MM.1S (cell line): ENCODE measurements around the gene PPP1R7.

ENCODE experiments used
- CTCF ChIP-seq: fragments of 300-600 bp; sonication (generic); IDR thresholded peaks from 2 replicates; pipeline ENCODE4 v1.5.1; 2016; ENCODE audit warnings: antibody characterized with exemption, low read length, mixed read lengths
- EZH2phosphoT487 ChIP-seq: fragments of 300-600 bp; sonication (generic); IDR thresholded peaks from 2 replicates; pipeline ENCODE4 v1.6.1; 2018; ENCODE audit warnings: antibody characterized with exemption, low read length

DNA sequence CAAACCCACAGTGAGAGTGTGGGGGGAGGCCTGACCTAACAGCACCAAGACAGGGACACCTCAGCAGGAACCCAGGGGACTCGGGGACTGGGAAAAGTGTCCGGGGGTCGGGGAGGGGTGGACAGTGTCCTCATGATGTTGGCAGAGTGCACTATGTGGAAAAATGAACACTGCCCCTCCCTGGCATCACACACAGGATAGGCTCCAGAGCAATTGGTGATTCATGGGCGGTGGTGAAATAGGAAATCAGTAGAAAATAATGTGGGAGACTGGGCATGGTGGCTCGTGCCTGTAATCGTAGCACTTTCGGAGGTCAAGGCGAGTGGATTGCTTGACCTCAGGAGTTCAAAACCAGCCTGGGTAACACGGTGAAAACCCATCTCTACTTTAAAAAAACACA, 34.6 kb downstream of the PPP1R7 start:
- no peak for TF ChIP-seq CTCF
- no peak for TF ChIP-seq EZH2phosphoT487
